DMS153 treated with DMSO at 0.1 percent for 48 hours (cell line): ENCODE measurements around the gene CCT6A.
"Not testable (repeated sequence)": the region's sequence is repeated elsewhere in the genome, so short reads cannot be mapped to it uniquely, and the experiment has no call there.

ENCODE experiments used
- DNase-seq: peaks from one replicate; lab custom pipeline; 2025; ENCODE audit not compliant: unreplicated experiment; lab: John Stamatoyannopoulos, UW

CCT6A gene

DNA sequence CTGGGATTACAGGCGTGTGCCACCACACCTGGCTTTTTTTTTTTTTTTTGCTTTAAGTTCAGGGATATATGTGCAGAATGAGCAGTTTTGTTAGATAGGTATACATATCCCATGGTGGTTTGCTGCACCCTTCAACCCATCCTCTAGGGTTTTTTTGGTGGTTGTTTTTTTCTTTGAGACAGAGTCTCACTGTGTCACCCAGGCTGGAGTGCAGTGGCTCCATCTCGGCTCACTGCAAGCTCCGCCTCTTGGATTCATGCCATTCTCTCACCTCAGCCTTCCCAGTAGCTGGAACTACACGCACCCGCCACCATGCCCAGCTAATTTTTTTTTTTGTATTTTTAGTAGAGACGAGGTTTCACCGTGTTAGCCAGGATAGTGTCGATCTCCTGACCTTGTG lies 2.8 kb upstream of the CCT6A start:
- DNase-seq: peak; percentile 28

DNA sequence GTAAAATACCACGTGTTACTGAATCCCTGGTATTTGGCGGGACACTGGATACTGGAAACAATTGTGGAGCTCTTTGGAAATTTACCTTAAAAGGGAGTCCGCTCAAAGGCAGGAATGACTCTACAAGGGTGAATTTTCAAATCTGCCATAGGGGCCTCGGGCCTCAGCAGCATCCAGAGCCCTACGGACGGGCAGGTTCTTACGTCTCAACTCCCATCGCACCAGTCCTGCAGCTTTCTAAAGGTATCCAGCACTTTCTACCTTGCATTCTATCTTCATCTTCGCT lies 569 bp upstream of the CCT6A start:
- DNase-seq: no peak

DNA sequence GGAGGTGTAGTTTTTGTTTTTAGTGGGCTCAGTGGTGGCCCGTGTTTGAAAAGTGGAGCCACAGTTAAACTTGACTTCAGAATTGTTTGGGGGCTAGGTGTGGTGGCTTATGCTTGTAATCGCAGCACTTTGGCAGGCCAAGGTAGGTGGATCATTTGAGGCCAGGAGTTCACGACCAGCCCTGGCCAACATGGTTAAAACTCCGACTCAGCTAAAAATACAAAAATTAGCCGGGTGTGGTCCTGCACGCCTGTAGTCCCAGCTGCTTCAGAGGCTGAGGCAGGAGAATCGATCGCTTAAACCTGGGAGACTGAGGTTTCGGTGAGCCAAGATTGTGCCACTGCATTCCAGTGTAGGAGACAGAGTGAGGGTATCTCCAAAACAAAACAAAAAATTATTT lies 1.8 kb downstream of the CCT6A start:
- no peak for DNase-seq

DNA sequence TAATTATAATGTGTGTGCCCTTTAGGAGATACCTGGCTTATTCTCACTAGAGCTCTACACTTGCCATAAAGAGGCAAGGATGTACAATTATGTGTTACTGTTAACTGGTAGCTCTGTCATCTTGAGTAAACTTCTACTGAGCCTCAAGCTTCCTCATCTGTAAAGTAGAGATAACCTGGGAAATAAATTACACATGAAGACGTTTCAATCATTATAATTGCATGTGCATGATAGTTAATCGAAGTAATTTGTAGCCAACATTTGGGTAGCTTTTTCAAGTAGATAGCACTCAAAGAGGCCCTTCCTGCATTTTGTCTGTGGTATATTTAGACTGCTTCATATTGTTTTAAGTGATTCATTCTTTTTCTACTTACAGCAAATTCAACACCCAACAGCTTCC lies 2.4 kb downstream of the CCT6A start:
- DNase-seq: no peak

DNA sequence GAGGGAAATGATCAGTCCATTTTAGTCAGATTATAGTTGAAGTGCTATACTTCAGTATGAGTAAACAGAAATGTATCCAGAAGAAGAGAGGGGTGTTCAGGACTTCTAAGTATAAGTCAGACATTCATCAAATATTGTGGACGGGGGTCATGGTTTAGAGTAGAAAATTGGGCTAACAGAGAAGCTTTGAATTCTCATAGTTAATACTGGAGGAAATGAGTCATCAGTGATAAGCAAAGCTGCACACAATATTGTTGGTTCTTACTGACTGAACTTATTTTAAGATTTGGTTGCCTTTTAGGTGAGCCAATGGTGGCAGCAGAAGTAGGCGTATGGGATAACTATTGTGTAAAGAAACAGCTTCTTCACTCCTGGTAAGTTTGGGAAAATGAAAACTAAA lies 10.8 kb downstream of the CCT6A start:
- no peak for DNase-seq

DNA sequence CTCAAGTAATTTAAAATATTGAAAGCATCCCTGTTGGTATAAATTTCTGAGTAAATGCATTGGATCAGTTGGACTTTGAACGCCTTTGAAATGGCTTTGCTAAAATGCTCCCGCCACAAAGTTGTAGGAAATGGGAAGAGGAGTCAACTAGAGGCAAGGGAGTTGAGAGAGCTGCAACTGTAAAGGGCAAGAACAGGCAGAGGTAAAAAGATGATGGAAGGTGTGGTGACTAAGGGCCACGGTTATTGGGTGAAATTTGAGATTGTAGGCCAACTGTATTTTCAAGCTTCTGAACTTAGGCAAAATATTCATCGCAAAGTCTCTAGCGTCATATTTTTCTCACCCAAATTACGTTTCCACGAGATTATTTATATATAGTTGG lies 11.9 kb downstream of the CCT6A start:
- no peak for DNase-seq

DNA sequence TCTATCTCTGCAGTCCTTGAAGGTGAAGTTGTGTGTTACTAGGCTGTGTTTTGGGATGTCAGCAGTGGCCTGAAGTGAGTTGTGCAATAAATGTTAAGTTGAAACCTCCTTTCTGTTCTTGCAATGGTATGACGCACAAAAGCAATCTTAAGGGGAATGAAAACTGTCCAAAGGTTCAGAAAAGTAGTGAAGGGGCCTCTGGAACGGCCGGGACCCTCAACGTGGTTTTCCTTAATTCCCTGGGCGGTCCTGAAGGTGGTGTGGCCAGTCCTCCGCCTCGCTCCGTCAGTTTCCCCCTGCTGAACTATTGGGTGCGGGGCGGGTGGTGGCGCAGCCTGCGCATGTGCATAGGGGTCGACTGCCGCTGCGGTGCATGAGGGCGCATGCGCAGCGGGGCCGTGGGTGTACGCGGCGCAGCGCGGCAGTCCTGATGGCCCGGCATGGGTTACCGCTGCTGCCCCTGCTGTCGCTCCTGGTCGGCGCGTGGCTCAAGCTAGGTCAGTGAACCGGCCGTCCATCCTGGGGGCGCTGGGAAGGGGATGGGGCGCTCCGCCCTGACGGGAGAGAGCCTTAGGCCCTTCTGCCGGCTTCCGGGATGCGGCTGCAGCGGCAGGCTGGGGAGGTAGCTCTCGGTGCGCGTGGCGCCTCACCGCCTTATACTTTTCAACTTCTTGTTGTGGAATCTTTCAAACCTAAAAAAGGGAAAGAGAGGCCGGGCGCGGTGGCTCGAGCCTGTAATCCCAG lies 12.5 kb downstream of the CCT6A start, which contains the start of gene SUMF2:
TSS of gene SUMF2 (plus strand) at position 405 of the 744 bp plus-strand sequence. CDS start at position 431, 26 bp downstream.
- peak; percentile 71 for DNase-seq

DNA sequence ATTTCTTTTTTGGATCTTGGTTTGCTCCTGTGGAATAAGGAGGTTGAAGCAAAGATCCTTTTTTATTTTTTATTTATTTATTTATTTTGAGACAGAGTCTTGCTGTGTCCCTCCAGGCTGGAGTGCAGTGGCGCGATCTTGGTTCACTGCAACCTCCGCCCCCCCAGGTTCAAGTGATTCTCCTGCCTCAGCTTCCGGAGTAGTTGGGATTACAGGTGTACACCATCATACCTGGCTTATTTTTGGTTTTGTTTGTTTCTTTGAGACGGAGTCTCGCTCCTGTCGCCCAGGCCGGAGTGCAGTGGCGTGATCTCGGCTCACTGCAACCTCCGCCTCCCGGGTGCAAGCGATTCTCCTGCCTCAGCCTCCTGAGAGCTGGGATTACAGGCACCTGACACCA lies 14.8 kb downstream of the CCT6A start:
- DNase-seq: not testable (repeated sequence)

DNA sequence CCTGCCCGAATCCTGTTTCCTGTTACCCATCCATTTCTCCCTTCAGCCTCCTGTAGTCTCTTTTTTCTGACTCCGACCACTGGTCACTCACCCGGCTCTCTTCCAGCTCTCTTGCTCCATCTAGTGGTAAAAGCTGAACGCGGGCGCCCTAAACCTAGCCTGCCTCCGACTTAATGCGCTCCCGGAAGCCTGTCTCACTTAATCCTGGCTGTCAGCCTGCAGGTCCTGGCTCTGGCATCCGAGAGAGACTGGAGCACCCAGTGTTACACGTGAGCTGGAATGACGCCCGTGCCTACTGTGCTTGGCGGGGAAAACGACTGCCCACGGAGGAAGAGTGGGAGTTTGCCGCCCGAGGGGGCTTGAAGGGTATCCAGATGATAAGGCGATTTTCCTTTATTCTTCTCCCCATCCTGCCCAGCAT lies 22.8 kb downstream of the CCT6A start:
- DNase-seq: peak; percentile 37

DNA sequence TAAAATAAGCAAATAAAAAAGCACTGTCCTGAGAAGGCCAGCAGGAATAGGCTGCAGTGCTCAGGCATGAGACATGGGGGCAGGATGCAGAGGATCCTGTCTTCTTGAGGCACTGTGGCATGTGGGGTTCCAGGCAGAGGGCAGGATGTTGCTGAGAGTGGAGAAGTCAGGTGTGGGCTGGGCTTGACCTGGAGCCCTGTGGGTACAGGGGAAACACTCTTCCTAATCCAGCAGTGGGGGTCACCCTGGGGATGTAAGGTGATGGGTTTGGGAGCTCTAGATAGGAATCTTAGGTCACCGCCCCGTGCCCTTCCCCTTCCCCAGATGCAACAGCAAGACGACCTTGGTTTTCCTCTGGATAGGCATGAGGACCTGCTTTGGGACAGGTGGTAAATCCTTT lies 26.1 kb downstream of the CCT6A start:
- no peak for DNase-seq

DNA sequence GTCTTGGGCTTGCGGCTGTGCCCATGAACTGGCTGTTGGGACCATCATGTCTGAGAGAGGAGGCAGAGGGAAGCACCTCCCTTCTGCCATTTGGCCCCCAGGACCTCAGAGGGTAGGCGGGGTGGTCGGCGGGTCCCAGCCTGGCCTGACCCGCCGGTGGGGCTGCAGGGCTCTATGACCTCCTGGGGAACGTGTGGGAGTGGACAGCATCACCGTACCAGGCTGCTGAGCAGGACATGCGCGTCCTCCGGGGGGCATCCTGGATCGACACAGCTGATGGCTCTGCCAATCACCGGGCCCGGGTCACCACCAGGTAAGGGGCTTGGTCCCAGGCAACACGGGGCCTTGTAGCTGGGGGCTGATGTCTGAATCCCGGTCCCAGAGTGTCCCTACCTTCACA lies 26.6 kb downstream of the CCT6A start:
- DNase-seq: no peak

DNA sequence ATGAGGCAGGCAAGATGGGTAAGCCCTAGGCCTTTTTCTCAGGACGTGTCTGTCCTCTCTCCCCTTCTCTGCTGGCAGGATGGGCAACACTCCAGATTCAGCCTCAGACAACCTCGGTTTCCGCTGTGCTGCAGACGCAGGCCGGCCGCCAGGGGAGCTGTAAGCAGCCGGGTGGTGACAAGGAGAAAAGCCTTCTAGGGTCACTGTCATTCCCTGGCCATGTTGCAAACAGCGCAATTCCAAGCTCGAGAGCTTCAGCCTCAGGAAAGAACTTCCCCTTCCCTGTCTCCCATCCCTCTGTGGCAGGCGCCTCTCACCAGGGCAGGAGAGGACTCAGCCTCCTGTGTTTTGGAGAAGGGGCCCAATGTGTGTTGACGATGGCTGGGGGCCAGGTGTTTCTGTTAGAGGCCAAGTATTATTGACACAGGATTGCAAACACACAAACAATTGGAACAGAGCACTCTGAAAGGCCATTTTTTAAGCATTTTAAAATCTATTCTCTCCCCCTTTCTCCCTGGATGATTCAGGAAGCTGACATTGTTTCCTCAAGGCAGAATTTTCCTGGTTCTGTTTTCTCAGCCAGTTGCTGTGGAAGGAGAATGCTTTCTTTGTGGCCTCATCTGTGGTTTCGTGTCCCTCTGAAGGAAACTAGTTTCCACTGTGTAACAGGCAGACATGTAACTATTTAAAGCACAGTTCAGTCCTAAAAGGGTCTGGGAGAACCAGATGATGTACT lies 28.1 kb downstream of the CCT6A start:
- peak; percentile 94 for DNase-seq

DNA sequence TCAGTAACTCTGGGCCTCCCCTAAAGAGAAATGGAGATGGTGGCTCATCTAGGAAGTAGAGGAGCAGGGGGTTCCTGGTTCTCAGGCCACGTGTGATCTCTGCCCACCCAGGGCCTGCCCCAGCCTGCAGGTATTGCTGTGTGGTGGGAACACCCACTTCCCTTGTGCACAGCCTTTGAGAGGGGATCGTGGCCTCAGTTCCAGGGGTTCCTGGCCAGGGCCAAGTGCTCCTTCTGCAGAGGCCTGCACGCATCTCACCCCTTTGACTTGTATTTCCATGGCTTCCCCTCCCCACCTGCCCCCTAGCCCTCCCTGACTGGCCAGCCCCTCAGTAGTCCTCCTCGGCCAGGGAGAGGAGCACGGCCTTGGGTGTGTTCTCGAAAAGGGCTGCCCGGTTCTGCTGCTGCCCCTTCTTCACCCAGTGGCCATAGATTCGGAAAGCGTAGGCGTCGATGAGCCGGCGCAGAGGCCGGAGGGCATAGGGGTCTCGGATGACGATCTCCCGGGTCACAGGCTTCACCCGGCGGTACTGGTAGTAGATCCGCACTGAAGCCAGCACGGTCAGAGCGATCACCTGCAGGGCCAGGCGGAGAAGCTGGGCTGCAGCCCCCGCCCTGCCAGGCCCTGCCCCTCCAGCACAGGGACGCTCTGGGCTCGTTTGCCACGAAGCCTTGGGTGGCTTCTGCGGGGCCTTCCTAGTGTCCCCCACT lies 29.3 kb downstream of the CCT6A start:
- DNase-seq: not testable (repeated sequence)

DNA sequence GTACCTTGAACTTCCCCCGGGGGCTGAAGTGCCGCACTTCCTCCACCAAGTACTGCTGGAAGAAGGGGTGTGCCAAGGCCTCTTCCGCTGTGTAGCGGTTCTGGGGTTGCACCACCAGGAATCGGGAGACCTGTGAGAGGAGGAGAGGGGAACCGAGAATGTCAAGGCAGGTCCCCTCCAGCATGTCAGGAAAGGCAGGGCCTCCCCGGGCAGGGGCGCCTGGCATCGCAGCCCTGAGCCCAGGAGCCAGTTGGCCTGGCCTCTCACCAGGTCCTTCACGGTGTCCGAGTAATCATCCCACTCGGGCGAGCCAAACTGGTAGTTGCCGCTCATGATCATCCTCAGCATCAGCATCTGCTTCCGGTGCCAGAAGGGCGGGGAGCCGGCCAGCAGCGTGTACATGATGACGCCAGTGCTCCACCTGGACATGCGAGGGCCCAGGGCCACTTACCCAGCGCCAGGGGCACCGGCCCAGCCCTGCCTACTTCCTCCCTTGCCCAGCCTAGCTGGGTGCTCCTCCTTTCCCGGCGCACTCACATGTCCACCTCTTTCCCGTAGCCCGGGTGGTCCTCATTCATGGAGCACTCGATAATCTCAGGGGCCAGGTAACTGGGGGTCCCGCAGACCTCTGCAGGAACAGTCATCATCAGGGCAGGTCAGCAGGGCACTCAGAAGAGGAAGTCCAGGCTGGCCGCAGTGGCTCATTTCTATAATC lies 30.2 kb downstream of the CCT6A start:
- no peak for DNase-seq

DNA sequence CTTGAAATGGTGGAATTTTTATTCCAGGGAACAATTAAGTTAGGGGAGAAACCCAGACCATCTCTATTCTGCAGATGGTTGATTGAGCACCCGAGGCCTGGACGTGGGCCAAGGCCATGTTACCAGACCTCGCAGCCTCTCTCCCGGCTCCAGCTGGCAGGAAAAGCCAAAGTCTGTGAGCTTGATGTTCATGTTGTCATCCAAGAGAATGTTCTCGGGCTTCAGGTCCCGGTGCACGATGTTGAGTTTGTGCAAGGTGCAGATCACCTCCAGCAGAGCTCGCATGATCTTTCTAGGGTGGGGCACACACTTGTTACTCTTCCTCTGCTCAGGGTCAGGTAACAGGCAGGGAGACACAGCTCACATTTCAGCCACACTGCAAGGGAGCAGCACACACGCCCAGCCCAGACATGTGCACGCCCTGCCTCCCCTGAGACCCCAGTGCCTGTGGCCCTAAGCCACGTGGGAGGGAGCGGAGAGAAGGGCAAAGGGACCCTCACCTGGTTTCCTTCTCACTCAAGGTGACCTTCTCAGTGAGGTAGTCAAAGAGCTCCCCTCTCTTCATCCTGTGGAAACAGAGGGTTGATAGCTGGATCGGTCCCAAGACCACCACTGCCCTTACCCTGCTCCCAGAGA lies 31.7 kb downstream of the CCT6A start:
- DNase-seq: peak; percentile 26

DNA sequence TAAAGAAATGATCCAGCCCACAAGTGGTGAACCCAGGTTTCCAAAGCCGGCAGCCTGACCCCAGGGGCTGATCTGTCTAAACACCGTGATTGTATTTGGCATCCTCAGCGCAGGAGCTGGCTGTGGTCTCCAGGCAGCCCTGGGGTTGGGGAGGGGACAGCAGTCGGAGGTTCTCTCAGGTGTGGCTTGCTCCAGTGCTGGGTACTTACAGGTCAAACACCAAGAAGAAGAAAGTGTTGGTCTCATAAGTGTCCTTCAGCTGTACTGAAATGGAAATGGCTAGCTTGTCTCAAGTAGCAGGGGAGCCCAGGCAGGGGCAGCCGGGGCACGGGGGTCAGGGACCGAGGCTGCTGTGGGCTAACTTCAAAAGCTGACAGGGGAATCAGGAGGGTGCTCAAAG lies 35.2 kb downstream of the CCT6A start:
- no peak for DNase-seq

DNA sequence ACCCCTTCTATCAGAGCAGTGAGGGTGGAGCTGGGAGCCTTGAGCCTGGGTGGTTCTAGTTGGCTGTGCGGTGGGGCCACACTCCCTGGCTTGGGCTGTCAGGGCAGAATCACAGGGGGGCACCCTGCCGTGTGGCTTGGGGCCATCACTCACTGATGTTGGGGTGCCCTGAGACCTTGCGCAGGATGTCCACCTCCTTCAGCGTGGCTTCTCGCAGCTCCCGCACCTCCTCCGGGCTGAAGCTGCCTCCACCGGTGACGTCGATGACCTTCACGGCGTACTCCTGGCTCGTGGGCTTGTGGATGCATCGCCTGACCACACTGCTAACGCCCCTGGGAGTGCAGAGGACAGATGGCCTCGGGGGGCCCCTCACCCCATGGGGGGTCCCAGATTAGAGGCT lies 35.9 kb downstream of the CCT6A start:
- DNase-seq: no peak

DNA sequence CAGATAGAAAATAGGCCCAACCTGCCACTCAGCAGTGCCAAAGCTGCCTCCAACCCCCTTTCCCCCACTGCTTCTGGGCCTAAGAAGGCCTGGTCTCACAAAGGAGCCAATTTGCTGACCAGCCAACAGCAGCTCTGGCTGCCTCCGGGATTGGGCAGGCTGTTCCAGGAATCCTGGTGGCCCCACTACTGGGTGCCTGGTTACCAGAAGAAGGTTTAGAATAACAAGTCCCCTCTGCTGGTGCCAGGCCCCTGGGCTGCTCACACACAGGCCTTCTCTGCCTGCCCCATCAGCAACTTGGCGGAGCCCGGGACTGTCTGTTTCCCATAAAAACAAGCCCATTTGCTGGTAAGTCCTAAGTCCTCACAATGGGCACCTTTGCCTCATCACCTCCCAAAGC lies 40.0 kb downstream of the CCT6A start:
- DNase-seq: no peak

DNA sequence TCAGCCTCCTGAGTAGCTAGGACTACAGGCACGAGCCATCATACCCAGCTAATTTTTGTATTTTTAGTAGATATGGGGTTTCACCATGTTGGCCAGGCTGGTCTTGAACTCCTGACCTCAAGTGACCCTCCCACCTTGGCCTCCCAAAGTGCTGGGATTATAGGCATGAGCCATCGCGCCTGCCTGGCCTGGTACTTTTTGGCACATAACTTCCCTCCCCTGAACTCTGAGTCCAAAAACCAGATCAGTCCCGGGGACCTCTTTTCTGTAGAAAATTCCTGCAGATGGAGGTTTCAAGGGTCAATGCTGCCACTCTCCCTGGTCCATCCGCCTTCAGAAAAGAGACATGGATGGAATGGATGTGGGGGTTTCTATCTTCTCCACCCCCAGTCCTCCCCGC lies 40.8 kb downstream of the CCT6A start:
- DNase-seq: not testable (repeated sequence)

DNA sequence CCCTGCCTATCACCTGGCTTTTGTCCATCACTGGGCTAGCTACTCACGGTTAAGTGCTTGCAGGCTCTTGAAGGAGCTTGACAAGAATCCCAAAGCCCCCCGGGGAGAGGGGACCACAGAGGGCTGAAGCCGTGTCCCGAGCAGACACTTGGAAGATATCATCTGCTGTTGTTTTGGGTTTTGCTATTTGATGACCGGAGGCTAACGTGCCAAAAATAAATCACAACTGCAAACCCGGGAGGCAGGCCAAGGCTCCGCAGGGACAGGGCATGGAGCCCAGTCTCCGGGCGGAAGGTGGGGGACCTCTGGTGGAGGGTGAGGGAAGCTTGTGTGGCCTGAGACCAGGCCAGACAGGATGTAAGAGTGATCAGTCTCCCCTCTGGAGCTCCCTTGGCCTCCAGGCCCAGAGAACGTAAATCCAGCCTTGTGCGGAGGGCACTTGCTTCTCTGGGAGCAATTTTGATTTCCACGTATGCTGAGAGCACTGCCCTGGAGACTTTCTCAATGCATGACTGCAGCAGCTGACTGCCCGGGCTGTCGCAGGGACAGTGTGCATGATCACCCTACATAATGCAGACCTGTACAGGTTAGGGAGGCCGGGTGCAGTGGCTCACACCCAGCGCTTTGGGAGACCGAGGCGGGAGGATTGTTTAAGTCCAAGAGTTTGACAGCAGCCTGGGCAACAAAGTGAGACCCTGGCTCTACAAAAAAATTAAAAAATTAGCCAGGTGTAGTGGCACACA lies 41.4 kb downstream of the CCT6A start, which contains the start of gene PHKG1:
TSS of gene PHKG1 (minus strand) at position 164 of the 743 bp plus-strand sequence. CDS start 4,011 bp downstream, outside the sequence.
- peak; percentile 29 for DNase-seq
